ENCODE measurements around the gene FOXP2.

Gene FOXP2

GRCh38 chr7:114450431-114450830, 35.8 kb downstream of the FOXP2 start:
- Histone ChIP-seq H3K4me2 (no peak overlapping the region), H3K9ac (no peak overlapping the region)
- no peak for TF ChIP-seq CTCF (conservative IDR thresholded peaks at IDR 0.05; ENCODE audit: low read depth, low read length)

GRCh38 chr7:114459574-114459973, 45.0 kb downstream of the FOXP2 start:
- Histone ChIP-seq H3K4me1 (ENCODE audit: low read depth, poor library complexity, severe bottlenecking) (peaks cover 15% of the 10 kb centered on the region), H3K4me3 (IDR thresholded peaks at IDR 0.05; ENCODE audit: insufficient read depth, low read depth, low read length) (no peak overlapping the region), H2AFZ (ENCODE audit: low read depth) (no peak overlapping the region), H3K4me2 (no peak overlapping the region), H3K36me3 (ENCODE audit: insufficient read depth) (no peaks in the 10 kb centered on the region), H3K27me3 (ENCODE audit: insufficient read depth, low read depth) (no peaks in the 10 kb centered on the region), H3K9ac (no peak overlapping the region), H4K20me1 (ENCODE audit: insufficient read depth) (no peaks in the 10 kb centered on the region), H3K27ac (no peak overlapping the region), H3K79me2 (ENCODE audit: insufficient read depth, low read depth) (no peaks in the 10 kb centered on the region)
- TF ChIP-seq CTCF (conservative IDR thresholded peaks at IDR 0.05; ENCODE audit: low read depth, low read length) = no peak

More at GRCh38 chr7:114450431-114450830, 35.8 kb downstream of the FOXP2 start:
- Histone ChIP-seq H3K4me3 (IDR thresholded peaks at IDR 0.05; ENCODE audit: insufficient read depth, low read depth, low read length) (no peak overlapping the region), H3K27ac (no peak overlapping the region), H3K36me3 (ENCODE audit: insufficient read depth) (no peaks in the 10 kb centered on the region), H3K79me2 (ENCODE audit: insufficient read depth, low read depth) (no peaks in the 10 kb centered on the region), H3K27me3 (ENCODE audit: insufficient read depth, low read depth) (no peaks in the 10 kb centered on the region), H4K20me1 (ENCODE audit: insufficient read depth) (no peaks in the 10 kb centered on the region), H2AFZ (ENCODE audit: low read depth) (no peak overlapping the region), H3K4me1 (ENCODE audit: low read depth, poor library complexity, severe bottlenecking) (no peaks in the 10 kb centered on the region)

- Histone ChIP-seq H3K4me3 (IDR thresholded peaks at IDR 0.05; ENCODE audit: insufficient read depth, low read depth, low read length) (no peak overlapping the region), H3K9ac (no peak overlapping the region), H2AFZ (ENCODE audit: low read depth) (no peak overlapping the region), H3K36me3 (ENCODE audit: insufficient read depth) (no peaks in the 10 kb centered on the region), H3K27me3 (ENCODE audit: insufficient read depth, low read depth) (no peaks in the 10 kb centered on the region), H3K4me2 (no peak overlapping the region), H3K79me2 (ENCODE audit: insufficient read depth, low read depth) (no peaks in the 10 kb centered on the region), H4K20me1 (ENCODE audit: insufficient read depth) (no peaks in the 10 kb centered on the region), H3K4me1 (ENCODE audit: low read depth, poor library complexity, severe bottlenecking) (peaks cover 15% of the 10 kb centered on the region), H3K27ac (no peak overlapping the region)
- TF ChIP-seq CTCF (conservative IDR thresholded peaks at IDR 0.05; ENCODE audit: low read depth, low read length) = no peak
Observed at GRCh38 chr7:114460021-114460420, 45.4 kb downstream of the FOXP2 start.

GRCh38 chr7:114466917-114467316, 52.3 kb downstream of the FOXP2 start:
- H3K36me3 ChIP-seq (ENCODE audit: insufficient read depth) = no peaks in the 10 kb centered on the region
- no peak for TF ChIP-seq CTCF (conservative IDR thresholded peaks at IDR 0.05; ENCODE audit: low read depth, low read length)
- no peak overlapping the region for H3K4me3 ChIP-seq (IDR thresholded peaks at IDR 0.05; ENCODE audit: insufficient read depth, low read depth, low read length)

More at GRCh38 chr7:114466917-114467316, 52.3 kb downstream of the FOXP2 start:
- Histone ChIP-seq H4K20me1 (ENCODE audit: insufficient read depth) (no peaks in the 10 kb centered on the region), H3K9ac (no peak overlapping the region), H3K27me3 (ENCODE audit: insufficient read depth, low read depth) (no peaks in the 10 kb centered on the region), H3K4me2 (no peak overlapping the region), H3K27ac (no peak overlapping the region), H3K4me1 (ENCODE audit: low read depth, poor library complexity, severe bottlenecking) (peaks cover 41% of the 10 kb centered on the region), H2AFZ (ENCODE audit: low read depth) (no peak overlapping the region), H3K79me2 (ENCODE audit: insufficient read depth, low read depth) (no peaks in the 10 kb centered on the region)
